Activated CD8-positive, alpha-beta memory T cell treated with anti-CD3 and anti-CD28 coated beads for 48 hours (primary cell): ENCODE results near the gene VCAM1.
"Not testable (repeated sequence)": the region's sequence is repeated elsewhere in the genome, so short reads cannot be mapped to it uniquely, and the experiment has no call there.

ENCODE experiments used
- DNase-seq, 3 experiments: peaks; one replicate each; pipeline ENCODE4 v3.0.0-alpha.2; 2020; ENCODE audit warnings: low read depth in 2 of 3, low spot score in 2 of 3

VCAM1 gene

DNA sequence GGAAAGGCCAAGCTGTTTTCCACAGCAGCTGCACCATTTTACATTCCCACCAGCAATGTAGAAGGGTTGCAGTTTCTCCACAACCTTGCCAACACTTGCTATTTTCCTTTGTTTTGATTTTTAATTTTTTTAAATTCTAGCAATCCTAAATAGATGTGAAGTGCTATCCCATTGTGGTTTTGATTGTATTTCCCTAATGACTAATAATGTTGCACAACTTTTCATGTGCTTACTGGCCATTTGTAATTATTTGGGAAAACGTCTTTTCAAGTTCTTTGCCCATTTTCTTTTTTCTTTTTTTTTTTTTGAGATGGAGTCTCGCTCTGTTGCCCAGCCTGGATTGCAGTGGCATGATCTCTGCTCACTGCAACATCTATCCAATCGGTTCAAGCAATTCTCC is 53.9 kb downstream of the VCAM1 start:
- DNase-seq = no peak

DNA sequence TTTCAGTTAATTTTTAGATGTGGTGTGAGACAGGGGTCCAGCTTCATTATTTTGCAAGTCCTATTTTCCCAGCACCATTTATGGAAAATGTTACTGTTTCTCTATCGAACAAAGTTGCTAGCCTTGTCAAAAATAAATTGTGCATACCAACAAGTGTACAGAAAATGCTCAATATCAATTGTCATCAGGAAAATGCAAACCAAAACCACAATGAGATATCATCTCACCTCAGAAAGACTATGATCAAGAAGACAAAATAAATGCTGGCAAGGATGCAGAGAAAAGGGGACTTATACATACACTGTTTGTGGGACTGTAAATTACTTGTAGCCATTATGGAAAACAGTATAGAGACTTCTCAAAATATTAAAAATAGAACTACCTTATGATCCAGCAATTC is 54.8 kb downstream of the VCAM1 start:
- no peak for DNase-seq

DNA sequence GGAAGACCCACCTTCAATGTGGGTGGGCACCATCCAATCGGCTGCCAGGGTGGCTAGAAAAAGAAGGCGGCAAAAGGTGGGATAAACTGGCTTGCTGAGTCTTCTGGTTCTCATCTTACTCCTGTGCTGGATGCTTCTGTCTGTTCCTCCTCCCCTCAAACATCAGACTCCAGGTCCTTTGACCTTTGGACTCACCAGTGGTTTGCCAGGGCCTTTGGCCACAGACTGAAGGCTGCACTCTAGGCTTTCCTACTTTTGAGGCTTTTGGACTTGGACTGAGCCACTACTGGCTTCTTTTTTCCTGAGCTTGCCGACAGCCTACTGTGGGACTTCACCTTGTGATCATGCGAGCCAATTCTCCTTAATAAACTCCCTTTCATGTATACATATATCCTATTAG is 55.9 kb downstream of the VCAM1 start:
- DNase-seq = no peak

DNA sequence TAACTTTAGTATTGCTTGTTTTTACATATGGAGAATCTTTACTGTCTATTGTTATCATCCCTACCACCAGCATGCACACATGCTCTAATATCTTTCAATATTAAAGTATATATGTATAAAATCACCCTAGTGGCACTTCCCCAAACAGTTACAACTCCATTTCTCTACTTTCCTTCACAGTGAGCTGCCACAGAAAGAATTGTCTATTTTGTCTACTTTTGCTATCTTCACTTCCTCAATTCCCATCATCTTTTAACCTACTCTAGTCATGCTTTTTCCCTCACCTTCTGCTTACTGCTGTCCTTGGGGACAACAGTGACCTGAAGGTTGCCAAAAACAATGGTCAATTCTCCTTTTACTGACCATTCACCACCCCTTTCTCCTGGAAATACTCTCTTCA is 59.2 kb downstream of the VCAM1 start:
- DNase-seq = no peak

DNA sequence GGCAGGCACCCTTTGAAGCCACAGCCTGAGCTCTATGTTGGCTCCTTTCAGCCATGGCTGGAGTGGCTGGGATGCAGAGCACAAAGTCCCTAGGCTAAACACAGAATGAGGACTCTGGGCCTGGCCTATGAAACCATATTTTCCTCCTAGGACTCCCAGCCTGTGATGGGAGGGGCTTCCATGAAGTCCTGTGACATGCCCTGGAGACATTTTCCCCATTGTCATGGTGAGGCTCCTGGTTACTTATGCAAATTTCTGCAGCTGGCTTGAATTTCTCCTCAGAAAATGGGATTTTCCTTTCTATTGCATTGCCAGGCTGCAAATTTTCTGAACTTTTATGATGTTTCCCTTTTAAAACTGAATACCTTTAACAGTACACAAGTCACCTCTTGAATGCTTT is 61.3 kb downstream of the VCAM1 start:
- no peak for DNase-seq

DNA sequence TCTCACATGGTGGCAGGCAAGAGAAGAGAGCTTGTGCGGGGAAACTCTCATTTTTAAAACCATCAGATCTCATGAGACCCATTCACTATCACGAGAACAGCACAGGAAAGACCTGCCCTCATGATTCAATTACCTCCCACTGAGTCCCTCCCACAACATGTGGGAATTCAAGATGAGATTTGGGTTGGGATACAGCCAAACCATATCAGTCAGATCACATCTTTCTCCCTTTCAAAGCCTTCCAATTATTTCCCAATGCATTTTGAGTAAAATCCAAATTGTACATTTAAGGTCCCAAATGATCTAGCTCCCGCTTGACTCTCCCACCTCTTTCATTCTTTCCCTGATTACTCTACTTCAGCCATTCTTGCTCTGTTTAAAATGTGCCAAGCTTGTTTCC is 62.2 kb downstream of the VCAM1 start:
- DNase-seq = not testable (repeated sequence)

DNA sequence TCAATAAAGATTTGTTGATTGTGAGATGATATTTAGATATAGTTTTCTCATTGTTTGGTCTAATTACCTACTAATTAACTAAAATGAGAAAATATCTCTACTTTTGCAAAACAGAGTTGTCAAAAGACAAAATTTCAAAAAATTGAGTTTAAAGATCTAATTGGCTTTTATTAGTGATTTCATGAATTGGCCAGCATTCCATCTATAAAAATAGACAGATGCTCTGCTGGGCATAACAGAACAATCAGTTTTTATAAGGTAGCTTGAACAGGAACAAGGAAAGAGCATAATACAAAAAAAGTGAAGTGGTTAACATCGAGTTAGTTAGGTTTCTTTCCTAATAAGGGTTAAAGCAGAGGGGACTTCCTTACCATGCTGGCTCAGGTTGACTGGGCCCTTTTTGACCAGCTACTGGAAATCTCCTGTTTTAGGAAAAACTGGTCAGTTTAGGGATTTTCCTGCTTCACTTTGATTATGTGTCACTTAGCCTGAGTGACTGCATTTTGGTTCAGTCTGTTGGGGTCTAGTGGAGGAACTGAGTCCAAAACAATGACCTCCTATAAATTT is 63.0 kb downstream of the VCAM1 start:
- DNase-seq = no peak

DNA sequence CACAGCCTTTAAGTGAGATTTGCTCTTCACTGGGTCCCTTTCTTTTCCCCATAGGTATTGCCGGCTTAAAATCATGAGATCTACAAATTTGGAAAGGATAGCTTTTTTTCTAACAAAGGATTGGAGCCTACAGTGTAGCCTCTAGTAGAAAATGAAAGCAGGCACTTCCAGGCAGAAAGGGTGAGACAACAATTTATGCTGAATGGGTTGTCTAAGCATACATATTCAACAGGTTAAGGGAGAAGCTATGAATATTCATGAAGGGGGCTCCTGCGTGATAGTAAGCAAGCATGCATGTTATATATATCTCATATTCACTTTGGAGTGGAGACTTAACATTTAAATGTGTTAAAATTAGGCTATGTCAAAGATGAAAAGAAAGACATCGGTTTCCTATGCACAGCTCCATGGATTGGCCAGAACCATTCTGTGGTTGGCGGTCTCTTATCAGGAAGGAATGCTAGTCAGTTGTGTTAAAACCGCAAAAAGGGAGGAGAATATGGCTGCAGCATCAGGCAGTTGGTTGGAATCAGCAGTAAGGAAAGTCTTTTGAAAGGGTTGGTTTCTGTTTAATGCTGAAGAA is 66.0 kb downstream of the VCAM1 start:
- no peak for DNase-seq

DNA sequence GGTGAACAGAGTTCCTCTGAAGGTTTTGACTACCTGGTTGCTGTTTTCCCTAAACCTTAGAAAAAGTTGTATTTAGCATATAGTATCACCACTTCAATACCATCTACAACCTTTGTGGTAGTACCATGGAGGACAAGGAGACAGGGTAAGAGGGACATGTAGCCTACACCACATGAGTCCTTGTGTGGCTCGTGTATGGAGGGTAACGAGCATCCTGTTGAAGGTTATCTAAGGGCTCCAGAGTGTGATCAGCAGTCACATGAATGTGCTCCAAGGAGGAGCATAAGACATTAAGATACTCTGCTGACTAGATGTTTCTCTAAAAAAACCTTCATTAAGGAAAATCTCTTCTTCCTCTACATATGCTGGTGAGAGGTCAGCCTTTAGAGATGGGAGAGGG is 67.3 kb downstream of the VCAM1 start:
- no peak for DNase-seq
